ENCODE results near the gene MLLT10.

Gene MLLT10

DNA sequence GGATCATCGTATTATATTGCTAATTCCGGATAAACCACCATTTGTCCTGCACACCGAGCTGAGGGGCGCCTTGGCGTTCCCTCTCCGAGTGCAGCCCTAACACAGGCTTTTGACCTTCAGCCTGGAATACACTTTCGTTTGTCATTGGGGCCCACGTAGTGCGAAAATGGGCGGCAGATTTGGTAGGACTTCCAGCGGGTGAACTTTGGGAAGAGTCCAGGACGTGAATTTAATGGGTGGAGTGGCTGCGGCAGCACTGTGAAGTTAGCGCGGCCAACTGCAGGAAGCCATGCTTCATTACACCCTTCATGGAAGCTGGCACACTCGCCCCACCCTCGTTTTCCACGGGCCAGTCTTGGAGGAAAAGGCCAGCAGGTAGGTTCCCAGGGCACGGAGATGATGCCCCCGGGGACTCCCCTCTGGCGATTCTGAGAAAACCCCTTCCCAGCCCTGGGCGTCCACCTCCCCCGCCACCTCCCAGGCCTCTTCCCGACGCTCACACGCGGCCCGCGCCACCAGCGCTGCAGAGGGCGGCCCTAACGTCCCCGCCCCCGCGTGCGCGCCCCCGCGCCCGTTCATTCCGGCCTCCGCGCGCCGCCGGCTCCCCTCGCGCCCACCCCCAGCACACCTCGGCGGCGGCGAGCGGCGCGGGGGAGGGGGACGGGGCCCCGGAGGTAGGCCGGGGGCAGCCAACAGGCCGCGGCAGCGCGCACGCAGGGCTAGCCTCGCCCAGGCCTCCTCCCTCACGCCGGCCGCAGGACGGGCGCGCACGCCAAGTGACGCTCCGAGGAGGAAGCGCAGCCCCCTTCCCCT is at the start of gene MLLT10:
TSS of gene MLLT10 (plus strand) at position 766 of the 813 bp plus-strand sequence. CDS start 413 bp downstream, outside the sequence.
- DNase-seq (ENCODE audit: low read depth) = peak; percentile 94

DNA sequence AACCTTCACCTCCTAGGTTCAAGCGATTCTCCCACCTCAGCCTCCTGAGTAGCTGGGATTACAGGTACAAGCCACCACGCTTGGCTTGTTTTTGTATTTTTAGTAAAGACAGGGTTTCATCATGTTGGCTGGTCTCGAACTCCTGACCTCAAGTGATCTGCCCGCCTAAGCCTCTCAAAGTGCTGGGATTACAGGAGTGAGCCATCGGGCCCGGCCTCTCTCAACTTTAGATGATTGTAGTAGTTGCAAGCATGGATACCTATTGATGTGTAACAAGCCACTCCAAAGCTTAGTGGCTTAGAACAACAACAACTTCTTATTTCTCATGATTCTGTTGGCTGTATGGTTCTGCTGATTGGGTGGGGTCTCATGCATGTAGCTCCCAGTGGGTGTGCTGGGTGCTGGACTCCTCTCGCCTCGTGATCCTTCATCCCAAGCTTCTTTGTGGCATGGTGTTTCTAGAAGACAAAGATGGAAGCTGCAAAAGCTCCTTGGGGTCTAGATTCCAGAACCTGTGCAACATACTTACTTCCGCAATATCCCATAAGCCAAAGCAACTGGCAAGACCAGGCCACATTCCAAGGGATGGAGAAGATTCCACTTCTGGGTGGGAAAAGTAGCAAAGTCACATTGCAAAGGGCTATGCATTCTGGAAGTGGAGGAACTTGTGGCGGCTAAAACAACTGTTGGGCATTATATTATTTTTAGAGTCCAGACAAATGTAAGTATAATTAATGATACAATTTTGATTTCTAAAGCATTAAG is 46.4 kb upstream of the MLLT10 start:
- DNase-seq (ENCODE audit: low read depth) = no peak

DNA sequence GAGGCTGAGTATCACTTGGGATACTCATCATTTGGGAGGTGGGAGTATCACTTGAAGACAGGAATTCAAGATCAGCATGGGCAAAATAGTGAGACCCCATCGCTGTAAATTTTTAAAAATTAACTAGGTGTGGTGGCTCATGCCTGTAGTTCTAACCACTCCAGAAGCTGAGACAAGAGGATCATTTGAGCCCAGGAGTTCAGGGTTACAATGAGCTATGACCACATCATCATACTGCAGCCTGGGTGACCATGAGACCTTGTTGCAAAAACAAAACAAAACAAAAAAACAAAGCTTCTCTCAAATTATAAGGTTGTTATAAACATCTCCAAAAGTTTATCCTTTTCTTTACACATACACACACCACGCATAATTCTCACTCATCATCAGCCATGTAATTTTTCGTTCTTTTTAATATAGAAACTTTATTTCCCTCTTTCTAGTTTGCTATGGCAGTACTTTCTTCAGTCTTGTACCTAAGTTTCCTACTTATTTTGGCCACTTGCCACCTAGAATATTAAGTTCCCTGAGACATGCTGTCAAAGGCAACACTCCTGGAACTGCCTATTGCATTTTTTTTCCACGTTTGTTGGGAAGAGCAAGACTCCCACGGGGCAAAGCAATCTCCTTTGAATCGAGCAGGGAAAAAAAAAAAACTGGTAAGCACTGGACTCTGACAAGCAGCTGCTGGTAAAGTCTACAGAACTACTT is 45.6 kb upstream of the MLLT10 start:
- no peak for DNase-seq (ENCODE audit: low read depth)

DNA sequence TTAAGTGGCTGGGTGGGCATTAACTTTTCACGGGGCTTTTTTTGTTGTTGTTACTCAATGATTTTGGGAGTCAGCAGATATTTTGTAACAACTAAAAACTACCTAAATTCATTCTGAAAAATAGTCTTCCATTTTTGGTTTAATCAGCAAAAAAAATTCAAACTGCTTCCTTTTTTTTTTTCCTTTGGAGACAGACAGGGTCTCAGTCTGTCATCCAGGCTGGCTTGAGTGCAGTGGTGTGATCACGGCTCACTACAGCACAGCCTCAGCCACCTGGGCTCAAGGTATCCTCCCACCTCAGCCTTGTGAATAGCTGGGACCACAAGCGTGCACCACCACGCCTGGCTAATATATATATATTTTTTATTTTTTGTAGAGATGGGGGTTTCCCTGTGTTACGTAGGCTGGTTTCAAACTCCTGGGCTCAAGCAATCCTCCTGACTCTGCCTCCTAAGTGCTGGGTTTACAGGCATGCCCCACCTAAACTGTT is 45.0 kb upstream of the MLLT10 start:
- DNase-seq (ENCODE audit: low read depth) = no peak

DNA sequence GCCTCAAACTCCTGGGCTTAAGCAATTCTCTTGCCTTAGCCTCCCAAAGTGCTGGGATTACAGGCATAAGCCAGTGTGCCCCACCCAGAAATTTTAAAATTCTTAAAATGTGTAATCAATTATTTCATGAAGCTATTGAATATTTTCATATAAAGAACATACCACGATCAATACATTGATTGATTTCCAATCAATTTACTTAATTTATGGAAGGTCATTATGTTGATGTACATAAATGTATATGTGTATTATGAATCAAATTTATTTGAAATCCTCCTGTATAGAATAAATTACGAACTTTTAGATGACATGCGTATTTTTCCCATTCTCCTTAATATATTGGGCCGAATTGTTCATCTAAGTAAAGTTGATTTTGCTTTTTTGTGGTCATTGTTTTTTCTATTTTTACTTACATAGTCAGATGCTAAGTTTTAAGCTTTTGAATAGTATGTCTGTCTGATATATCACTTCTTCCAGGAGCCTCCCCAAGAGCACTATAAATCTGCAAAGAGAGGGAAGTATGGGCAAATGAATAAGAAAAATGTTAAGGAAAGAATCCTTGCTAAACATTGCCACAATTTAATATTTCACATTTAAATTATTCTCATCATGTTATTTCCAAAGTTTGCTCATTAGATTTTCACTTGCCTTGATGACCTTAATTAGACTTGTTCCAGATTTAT is 43.9 kb upstream of the MLLT10 start:
- no peak for DNase-seq (ENCODE audit: low read depth)

DNA sequence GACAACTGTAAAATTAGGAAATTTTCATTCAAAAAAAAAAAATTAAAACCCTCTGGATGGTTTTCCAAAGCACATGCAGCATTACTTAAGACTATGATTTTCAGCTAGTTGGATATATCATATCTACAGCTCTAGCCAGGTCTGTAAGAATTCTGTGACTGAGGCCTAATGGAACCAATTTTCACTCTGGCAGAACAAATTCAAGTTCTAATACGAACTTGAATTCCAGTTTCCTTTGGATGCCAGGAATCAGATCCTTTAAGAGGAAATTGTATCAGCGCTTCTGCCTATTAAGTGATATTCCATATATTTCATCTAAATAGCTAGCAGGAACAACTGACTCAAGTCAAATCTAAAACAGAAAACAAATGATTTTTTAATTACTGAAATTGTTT is 43.3 kb upstream of the MLLT10 start:
- DNase-seq (ENCODE audit: low read depth) = no peak

DNA sequence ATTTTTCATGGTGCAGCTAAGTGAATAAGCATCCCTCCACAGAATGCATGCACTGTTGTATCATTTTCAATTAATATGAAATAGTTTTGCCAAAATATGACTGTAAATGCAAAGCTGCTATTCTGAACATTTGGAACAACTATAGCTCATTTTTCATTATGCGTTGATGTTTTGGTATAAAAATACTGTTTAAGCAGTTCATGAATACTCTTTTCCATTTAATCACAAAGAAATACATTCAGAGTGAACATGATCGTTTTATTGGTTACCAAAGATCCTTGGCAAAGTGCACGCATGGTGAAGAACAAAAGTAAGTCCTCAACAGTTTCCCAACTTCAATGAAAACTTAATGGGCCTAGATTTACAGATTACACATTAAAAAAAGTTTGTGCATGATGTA is 41.6 kb upstream of the MLLT10 start:
- no peak for DNase-seq (ENCODE audit: low read depth)

DNA sequence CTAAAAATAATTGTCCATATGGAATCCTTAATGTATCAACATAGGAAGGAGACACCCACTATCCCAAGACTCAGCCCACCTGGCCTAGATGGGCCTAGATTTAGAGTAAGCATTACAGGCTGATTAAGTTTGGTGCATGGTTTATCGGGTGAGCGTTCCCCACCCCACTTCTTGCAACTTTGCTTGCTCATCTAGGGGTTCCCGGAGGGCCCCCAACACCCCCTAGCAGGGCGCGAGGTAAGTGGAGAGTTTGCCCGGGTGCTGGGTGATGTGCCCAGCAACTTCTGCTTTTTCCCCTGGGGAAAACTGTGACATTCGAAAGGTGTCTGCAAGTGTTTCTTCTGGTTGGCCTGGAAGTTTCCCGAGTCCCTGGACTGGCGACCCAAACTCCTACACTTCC is 40.2 kb upstream of the MLLT10 start:
- no peak for DNase-seq (ENCODE audit: low read depth)

DNA sequence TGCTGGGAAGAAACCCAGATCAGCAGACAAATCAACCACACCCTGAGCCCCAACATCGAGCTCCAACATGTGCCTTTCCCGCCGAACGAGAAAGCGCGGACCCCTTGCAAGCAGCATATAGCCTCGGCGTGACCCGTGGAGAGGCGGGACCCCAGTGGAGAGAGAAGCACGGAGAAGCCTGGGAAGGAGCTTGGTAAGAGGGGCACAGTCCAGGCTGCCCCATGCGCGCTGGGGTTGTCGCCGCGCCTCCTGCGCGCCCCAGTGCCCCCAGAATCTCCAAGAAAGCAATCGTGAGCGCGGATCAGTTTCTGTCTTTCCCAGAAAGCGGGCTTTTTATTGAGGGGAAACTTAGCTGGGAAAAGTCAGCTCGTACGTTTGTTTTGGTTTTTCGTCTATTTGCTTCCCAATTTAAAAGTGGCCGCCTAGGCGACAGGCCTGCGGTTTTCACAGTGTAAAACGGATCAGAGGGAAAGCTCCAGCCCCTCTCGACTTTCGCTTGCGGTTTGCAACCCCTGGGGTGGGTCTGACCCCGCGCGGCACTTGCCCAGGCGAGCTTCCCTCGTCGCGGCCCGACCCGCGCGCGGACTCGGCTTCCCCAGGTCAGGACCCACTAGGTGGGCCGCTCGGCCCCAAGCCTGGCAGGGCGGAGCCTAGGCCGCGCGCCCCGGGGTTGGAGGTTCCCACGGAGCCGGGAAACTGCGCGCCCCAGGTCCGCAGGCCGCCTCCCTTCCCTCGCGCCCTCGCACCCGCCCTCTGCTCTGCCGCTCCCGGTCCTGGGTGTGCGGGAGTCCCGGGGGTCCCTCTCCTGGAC is 39.6 kb upstream of the MLLT10 start:
- no peak for DNase-seq (ENCODE audit: low read depth)

DNA sequence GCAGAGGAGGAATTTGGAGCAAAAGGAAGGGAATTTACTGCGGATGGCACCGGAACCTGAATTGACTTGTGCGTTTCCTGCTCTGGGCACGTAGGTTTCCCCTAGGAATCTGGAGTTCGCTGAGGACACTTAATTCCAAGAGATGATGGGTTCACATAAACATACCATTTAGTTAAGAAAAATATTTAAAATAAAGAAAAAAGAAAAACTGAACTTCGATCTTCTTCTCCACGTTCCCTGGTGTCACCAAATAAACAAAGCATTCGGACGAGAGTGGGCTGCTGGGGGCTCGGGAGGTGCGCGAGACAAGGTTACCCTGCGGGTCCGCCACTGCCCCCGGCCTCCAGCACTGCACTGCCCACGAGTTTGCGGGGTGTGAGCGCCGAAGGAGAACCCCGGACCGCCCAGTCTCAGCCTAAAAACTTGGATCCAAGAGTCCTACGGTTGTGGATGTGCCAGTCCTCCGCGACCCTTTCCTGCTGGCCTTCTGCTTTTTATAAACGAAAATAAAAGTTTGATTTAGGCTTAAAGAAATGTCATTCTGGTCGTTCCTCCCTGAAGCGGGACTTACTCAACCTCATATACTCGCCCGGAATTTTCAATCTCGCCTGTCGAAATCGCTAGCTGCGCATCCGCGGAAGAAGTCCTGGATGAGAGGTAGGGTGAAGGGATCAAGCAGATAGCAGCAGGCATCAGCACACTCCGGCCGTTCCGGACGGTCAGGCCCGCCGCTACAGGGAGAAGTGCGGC is 38.9 kb upstream of the MLLT10 start:
- DNase-seq (ENCODE audit: low read depth) = no peak

DNA sequence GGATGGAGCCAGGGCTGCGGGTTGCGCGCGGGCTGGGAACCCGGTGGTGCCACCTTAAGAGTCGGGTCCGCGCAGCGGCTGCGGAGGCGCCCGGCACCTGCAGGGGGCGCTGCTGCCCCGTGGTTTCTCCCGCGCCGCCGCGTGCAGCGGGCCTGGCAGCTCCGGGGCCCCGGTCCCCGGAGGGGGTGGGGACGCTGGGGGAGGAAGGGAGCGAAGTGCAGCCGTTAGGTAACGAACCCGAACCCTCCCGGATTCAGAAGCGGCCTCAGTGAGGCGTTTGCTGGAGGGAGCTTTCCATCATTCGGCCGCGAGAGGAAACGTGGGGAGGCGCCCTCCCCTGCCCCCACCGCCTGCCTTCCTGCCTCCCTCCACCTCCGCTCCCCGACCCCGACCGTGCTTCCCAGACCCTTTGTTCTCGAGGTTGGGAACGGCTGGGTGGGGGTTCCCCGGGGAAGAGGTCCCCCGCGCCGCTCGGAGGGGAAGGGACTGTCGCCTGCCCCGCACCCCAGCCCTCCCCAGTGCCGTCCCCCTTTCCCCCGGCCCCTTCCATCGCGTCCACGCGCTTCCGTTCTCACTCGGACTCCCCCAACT is 38.2 kb upstream of the MLLT10 start:
- DNase-seq (ENCODE audit: low read depth) = peak; percentile 70

DNA sequence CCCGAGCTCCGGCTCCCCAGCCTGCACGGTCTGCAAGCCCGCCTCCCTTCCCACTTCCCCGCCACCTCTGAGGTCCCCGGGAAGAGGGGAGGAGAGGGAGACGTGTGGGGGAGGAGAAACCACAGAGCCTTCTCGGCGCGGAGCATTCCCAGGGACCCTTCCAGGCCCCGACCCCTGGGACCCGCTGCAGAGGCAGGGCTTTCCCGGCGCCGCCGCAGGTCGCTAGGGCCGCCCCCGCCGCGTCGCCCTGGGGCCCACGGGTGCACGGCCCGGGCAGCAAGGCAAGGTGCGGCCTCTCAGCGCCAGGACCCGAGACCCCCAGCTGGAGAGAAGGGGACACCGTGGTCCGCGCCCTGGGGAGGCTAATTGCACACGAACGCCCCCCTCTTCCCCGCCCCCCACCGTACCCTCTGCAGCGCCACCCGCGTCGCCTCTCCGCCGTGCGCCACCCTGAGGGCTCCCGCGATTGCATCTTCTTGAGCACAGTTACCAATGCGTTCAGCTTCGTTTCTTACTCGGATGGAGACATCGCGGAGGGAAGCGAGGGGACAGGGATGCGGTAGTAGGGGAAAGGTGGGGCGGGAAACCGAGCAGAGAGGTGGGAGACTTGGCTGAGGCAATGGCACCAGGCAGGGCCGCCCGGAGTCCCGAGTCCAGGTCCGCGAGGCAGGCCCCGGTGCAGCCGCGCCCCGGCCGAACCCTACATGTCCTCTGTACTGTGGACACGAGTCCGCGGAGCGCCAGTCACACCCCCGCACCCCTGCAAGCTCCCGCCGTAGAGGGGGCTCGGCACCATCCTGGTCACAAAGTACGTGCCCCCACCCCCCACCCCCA is 37.5 kb upstream of the MLLT10 start:
- DNase-seq (ENCODE audit: low read depth) = no peak

DNA sequence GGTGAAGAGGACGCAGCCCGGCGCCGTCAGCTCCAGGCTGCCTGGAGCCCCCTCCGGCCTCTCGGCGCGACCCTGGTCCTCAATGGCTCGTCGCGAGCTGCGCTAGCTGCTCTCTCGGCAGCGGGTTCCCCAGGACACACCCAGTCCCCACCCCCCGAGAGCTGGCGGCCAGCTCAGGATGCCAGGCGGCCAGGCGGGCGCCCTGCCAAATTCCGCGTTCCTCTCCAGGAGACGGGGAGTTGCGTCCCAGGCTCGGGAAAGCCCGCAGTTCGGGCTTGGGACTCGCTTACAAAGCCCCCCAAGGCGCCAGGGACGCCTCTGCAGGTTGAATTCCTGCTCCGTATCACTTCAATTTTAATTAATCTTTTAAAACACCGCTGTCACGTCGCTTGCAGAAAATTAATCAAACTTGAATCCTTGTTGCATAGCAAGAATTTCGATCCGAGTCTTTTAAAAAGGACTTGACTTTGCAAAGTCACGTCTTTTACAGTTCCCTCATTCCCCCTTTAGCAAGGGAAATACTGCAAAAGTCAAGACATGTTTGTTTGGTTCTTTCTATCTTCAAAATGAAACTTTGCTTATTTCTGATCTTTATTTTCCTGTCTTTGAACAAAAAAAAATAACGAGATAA is 36.7 kb upstream of the MLLT10 start:
- DNase-seq (ENCODE audit: low read depth) = peak; percentile 66

DNA sequence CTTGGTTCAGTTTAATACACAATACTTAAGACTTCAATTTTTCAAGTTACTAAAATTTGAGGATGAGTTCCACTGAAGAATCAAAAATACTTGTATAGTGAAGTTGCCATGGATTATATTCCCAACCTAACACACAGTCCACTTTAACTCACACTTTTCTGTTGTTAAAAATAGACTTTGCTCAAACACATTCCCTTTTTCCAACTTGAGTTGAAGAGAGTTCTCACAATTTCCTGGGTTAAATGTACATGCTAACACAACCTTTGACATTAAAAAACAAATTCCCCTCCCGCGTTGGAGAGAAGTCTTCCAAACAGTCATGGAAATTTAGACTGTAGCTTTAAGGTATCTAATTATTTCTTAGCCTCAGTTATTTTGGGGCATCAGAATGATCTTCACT is 35.7 kb upstream of the MLLT10 start:
- no peak for DNase-seq (ENCODE audit: low read depth)

DNA sequence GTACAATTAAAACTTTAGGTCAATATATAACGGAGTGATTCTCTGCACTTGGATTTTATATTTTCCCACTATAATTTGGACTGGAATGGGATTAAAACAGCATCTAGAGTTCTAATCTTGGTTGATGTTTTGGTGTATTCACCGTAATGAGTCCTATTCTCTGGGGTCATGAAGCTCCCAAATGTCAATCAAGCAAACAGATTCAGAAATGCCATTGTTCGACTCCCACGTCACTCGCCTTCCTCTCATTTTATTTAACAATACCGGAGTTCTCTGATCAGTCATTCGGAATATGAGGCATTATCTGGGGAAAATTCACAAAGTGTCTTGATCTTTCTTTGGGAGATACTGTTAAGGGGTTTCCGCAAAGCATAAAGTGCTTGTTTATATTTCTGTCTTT is 35.0 kb upstream of the MLLT10 start:
- DNase-seq (ENCODE audit: low read depth) = no peak

DNA sequence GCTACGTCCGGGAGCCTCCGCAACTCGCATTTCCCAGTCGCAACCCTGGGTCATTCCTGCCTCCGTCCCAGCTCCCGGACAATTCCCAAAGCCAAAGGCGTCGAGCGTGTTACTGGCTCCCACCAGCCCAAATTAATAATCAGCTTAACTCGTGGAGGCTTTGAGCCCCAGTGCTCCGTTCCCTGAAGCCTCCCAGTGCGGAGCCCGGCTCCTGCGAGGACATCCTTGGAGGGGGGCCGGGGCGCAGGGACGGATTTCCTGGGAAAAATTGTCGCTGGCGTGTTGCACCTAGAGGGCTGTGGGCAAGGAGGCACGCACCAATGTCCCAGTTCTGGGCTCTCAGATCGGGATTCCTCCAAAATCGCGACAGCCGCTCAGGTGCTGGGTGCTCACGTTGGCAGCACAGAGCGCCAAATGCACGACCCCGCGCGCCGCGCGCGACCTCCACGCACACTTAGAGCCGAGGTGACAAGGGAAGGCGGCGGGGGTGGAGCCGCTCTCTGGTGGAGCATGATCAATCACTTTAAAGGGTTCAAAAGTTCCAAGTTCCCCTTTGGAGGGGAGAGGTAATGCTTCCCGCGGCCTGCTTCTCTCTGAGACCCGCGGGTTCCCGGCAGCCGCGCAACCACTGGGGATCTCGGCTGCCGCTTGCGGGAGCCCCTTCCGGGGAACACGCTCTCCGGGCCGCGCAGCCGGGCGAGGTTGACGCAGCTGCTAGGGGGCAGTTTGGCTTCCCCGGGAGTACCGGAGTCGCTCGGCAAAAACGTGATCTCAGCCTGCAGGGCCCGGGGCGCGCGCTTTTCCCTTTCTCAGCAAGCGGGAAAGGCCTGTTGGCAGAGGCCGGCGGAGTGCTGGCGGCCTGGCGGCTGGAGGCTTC is 34.1 kb upstream of the MLLT10 start:
- DNase-seq (ENCODE audit: low read depth) = no peak

DNA sequence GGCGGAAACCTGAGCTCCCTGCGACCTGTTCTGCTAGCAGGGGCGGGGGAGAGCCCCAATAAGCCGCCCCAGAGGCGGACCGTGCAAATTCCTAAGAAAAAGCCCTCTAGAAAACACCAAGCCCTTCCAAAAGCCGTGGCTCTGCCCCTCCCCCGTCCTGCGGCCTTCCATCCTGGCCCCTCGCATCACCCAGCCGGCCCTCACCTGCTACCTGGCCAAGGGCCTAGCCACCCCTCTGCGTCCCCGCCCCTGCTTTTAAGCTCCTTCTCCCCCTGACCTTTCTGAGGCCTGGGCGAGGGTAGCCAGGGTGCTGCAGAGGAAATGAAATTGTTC is 33.5 kb upstream of the MLLT10 start:
- no peak for DNase-seq (ENCODE audit: low read depth)

DNA sequence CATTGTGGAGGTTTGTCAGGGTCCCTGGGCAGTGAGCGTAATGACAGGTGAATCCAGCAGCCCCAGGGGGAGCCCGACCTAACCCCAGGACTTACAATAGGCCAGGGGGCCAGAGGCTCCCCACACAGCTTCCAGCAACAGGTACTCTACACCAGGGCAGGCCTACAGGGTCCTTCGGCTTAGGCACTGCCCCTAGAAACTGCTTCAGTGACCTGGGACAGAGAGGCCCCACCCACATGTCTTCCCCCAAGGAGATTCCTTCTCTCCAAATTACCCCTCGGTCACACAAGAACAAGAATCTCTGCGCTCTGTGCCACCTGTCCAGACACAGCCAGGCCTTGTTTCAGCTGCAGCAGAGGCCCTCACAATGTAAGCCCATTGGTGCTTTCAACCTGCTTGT is 32.9 kb upstream of the MLLT10 start:
- DNase-seq (ENCODE audit: low read depth) = no peak

Measured in fibroblast of the conjunctiva (primary cell).